Dendritic cell treated with granulocyte-macrophage colony-stimulating factor and Interleukin-4, amounts not matched to agents 40 ng/mL and 50 ng/mL, for 4 days (primary cell): ENCODE results near the gene GOLGA6L2.
"Not testable (repeated sequence)": the region's sequence is repeated elsewhere in the genome, so short reads cannot be mapped to it uniquely, and the experiment has no call there.

Source experiments
- H3K27ac Mint-ChIP-seq: one replicate; pipeline ENCODE4 v1.8.0; 2022; ENCODE audit warnings: mild to moderate bottlenecking, mixed read lengths
- H3K27me3 Mint-ChIP-seq: one replicate; pipeline ENCODE4 v1.8.0; 2022; ENCODE audit warnings: mild to moderate bottlenecking, mixed read lengths
- H3K36me3 Mint-ChIP-seq: one replicate; pipeline ENCODE4 v1.8.0; 2022; ENCODE audit warnings: low read depth, mixed read lengths
- H3K4me1 Mint-ChIP-seq: one replicate; pipeline ENCODE4 v1.8.0; 2022; ENCODE audit warnings: low read depth, mixed read lengths
- H3K4me3 Mint-ChIP-seq: one replicate; pipeline ENCODE4 v1.8.0; 2022; ENCODE audit warnings: mild to moderate bottlenecking, moderate library complexity, mixed read lengths
- H3K9me3 Mint-ChIP-seq: one replicate; pipeline ENCODE4 v1.8.0; 2022; ENCODE audit warnings: mixed read lengths
- intact Hi-C: fragments of 100-400 bp; cut with micrococcal nuclease; formaldehyde crosslinking; loops from one replicate; pipeline ENCODE4 v1.15.0; 2022

Gene GOLGA6L2

GRCh38 chr15:23440596-23440995 lies 6.4 kb downstream of the GOLGA6L2 start:
- Mint-ChIP-seq H3K27me3 (no peaks in the 10 kb centered on the region), H3K9me3 (no peaks in the 10 kb centered on the region), H3K4me3 (no peak overlapping the region), H3K4me1 (no peaks in the 10 kb centered on the region), H3K27ac (no peak overlapping the region), H3K36me3 (no peaks in the 10 kb centered on the region)
- intact Hi-C loops, result no loop called here

- Mint-ChIP-seq H3K9me3 (no peaks in the 10 kb centered on the region), H3K27ac (no peak overlapping the region), H3K4me1 (no peaks in the 10 kb centered on the region), H3K27me3 (no peaks in the 10 kb centered on the region), H3K4me3 (no peak overlapping the region), H3K36me3 (no peaks in the 10 kb centered on the region)
- intact Hi-C loops, result no loop called here
Measured at GRCh38 chr15:23439513-23439912, 7.5 kb downstream of the GOLGA6L2 start.

GRCh38 chr15:23438816-23439466 lies 8.1 kb downstream of the GOLGA6L2 start:
- no peaks in the 10 kb centered on the region for H3K9me3 Mint-ChIP-seq
- H3K27me3 Mint-ChIP-seq, result no peaks in the 10 kb centered on the region
- H3K36me3 Mint-ChIP-seq, result no peaks in the 10 kb centered on the region
- no peak overlapping the region for H3K4me3 Mint-ChIP-seq
- intact Hi-C loops, result no loop called here
- H3K27ac Mint-ChIP-seq, result no peak overlapping the region
- no peaks in the 10 kb centered on the region for H3K4me1 Mint-ChIP-seq

DNA sequence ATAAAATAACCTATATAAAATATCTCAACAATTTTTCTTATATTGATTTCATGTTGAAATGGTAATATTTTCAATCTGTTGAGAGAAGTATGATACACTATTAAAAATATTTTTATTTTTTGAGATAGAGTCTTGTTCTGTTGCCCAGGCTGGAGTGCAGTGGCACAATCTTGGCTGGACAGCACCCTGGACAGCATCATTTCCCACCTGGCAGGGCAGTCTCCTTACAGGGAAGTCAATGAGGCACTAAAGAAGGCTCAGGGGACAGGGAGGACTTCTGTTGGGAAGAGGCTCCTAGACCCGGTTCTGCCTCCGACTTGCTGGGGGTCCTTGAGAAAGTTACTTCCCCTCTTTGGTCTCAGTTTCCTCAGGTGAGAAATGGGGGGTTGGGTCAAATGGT lies 9.4 kb downstream of the GOLGA6L2 start:
- intact Hi-C loops, result no loop called here
- H3K4me1 Mint-ChIP-seq, result no peaks in the 10 kb centered on the region
- no peak overlapping the region for H3K4me3 Mint-ChIP-seq
- H3K27ac Mint-ChIP-seq, result no peak overlapping the region
- no peaks in the 10 kb centered on the region for H3K36me3 Mint-ChIP-seq
- no peaks in the 10 kb centered on the region for H3K9me3 Mint-ChIP-seq
- H3K27me3 Mint-ChIP-seq, result no peaks in the 10 kb centered on the region

GRCh38 chr15:23437146-23437545 lies 9.9 kb downstream of the GOLGA6L2 start:
- Mint-ChIP-seq H3K4me1 (no peaks in the 10 kb centered on the region), H3K27me3 (no peaks in the 10 kb centered on the region), H3K36me3 (no peaks in the 10 kb centered on the region), H3K4me3 (no peak overlapping the region), H3K27ac (no peak overlapping the region), H3K9me3 (no peaks in the 10 kb centered on the region)
- intact Hi-C loops, result no loop called here

DNA sequence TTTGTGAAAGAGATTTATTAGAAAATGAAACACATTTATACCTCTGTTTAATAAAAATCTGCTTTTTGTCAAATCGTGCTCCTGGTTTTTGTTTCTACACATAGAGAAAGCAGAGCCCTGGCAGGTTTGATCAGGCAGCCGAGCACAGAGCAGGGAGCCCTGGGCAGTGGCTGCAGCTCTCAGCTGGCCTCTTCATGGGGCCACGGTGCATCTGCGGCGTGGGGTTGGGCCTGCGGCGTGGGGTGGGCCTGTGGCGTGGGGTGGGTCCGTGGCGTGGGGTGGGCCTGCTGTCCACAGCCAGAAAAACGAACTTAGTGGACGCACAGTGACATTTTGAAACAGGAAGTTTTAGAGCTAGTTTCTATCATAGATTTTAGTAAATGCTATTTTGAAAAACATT lies 10.6 kb downstream of the GOLGA6L2 start:
- H3K36me3 Mint-ChIP-seq, result no peaks in the 10 kb centered on the region
- H3K4me1 Mint-ChIP-seq, result no peaks in the 10 kb centered on the region
- intact Hi-C loops, result no loop called here
- H3K27me3 Mint-ChIP-seq, result no peaks in the 10 kb centered on the region
- H3K9me3 Mint-ChIP-seq, result no peaks in the 10 kb centered on the region
- no peak overlapping the region for H3K4me3 Mint-ChIP-seq
- H3K27ac Mint-ChIP-seq, result no peak overlapping the region

DNA sequence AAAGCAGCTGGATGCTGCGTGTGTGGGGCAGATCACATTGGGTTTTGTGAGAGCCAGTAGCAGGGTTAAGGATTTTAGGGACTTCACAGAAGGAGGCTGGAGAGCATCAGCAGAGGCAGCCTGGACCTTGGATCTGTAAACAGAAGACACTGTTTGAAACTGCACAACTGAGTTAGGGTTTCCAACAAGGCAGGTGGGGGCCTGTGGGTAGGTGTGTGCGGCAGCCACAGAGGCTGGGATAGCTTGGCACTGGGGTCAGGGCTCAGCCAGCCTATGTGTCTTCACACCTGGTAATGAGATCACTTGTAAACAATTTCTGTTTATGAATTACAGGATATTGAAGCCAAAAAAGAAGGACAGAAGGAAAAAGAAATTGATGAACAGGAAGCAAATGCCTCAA lies 12.3 kb downstream of the GOLGA6L2 start:
- H3K36me3 Mint-ChIP-seq, H3K4me1 Mint-ChIP-seq, H3K4me3 Mint-ChIP-seq, H3K27me3 Mint-ChIP-seq, intact Hi-C loops, H3K9me3 Mint-ChIP-seq, H3K27ac Mint-ChIP-seq: not testable (repeated sequence)

GRCh38 chr15:23425327-23425726 lies 21.7 kb downstream of the GOLGA6L2 start:
- not testable (repeated sequence) for H3K36me3 Mint-ChIP-seq

DNA sequence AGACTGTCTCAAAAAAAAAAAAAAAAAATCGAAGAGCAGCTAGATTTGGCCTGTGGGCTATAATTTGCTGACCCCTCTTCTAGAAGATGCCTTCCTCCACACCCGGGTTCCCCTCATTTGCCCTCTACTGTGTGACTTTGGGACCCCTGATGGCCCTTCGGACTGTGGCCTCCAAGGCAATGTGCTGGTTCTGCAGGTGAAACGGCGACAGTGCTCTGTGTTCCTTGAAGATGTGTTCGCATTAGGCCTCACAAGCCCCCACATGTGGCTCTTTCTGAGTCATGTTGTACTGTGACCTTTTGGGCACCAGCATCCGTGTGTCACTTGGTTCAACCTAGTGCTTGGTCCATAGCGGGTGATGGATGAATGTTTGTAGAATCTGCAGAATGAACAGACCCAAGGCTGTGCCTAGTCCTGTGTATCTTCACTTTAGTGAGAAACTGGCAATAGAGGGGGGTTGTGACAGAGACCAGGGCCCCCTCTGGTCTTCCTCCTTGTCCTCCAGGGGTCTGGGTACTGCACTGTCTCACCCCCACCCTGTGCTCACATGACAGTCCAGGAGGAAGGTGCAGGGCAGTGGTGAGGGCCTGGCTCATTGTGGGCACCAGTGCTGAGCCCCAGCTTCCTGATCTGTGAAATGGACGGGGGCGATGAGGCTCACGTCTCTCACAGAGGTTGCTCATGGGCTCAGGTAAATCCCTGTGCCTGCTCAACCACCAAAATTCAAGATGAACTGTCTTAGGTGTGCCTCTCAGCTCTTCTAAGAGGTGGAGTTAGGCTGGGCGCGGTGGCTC lies 22.7 kb downstream of the GOLGA6L2 start:
- Mint-ChIP-seq H3K36me3 (no peaks in the 10 kb centered on the region), H3K27ac (no peak overlapping the region), H3K27me3 (no peaks in the 10 kb centered on the region), H3K4me3 (no peak overlapping the region), H3K9me3 (no peaks in the 10 kb centered on the region), H3K4me1 (no peaks in the 10 kb centered on the region)
- intact Hi-C loops, result no loop called here

More at GRCh38 chr15:23425327-23425726, 21.7 kb downstream of the GOLGA6L2 start:
- H3K4me3 Mint-ChIP-seq, H3K27ac Mint-ChIP-seq, intact Hi-C loops, H3K27me3 Mint-ChIP-seq, H3K4me1 Mint-ChIP-seq, H3K9me3 Mint-ChIP-seq: not testable (repeated sequence)

DNA sequence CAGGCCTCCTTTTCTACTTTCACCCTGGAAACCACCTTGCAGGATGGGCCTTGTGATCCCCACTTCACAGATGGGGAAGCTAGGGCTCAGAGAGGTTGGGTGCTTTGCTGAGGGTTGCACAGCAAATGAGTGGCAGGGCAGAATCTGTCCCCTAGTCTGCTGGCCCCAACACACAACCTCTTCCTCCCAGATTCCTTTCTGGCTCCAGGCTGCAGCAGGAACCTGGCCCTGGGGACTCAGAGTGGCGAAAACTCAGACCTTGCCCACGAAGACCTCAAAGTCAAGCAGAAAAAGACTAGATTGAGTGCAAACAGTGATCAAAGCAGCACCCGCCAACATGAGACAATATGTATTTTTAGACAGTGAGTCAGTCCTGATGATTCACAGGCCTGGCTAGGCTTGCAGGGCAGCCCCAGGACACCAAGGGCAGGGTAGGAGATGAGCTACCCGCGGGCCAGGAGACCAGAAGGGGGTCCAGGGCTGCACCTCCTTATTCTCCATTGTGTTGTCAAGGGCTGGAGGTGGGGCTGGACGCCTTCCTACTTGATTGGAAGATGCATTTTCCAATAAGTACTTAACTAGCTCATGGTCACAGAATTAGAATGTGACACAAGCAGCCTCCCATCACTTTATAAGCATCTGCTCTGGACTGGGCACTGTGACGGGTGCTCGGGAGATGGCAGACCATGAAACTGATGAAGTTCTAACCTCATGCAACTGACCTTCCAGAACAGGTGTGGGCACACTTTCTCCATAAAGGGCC lies 23.9 kb downstream of the GOLGA6L2 start:
- Mint-ChIP-seq H3K36me3 (no peaks in the 10 kb centered on the region), H3K9me3 (no peaks in the 10 kb centered on the region), H3K4me1 (no peaks in the 10 kb centered on the region), H3K27me3 (no peaks in the 10 kb centered on the region), H3K27ac (no peak overlapping the region), H3K4me3 (no peak overlapping the region)
- intact Hi-C loops, result no loop called here

DNA sequence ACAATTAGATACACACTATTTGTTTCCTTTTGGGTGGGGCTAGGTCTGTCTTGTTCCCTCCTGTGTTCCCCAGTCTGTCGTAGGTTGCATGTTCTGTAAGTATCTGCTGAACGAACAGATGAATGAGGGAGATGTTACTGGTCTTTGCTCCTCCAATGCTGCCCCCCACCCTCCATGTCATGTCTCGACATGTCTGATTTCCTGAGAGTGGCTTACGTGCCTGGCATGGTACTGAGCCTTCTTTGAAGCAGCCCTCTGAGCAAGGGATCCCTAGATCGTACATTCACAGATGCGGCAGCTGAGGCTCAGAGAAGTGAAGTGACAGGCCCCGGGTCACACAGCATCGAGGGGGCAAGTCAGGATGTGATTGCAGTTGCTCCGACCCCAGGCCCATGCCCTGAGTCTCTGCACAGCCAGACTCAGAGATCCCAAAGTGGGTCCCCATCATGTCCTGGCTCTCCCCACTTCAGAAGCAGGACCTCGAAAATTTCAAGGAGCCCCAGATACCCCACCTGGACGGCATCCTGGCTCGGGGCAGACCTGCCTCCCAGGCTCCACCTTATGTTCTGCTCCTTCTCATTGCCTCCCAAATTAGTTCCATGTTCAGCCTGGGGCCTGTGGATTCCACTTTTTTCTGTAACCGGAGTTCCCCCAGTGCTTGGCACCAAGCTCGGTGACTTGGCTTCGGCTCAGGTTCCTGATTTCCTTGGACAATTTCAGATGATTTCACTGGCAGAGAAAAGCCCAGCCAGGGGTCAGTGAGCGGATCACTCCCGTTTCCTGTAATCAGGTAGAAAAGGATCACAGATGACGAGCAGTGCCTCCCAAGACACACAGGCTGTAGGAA lies 24.7 kb downstream of the GOLGA6L2 start:
- H3K4me3 Mint-ChIP-seq, result no peak overlapping the region
- no peak overlapping the region for H3K27ac Mint-ChIP-seq
- H3K4me1 Mint-ChIP-seq, result no peaks in the 10 kb centered on the region
- intact Hi-C loops, result no loop called here
- H3K9me3 Mint-ChIP-seq, result no peaks in the 10 kb centered on the region
- no peaks in the 10 kb centered on the region for H3K36me3 Mint-ChIP-seq
- no peaks in the 10 kb centered on the region for H3K27me3 Mint-ChIP-seq

DNA sequence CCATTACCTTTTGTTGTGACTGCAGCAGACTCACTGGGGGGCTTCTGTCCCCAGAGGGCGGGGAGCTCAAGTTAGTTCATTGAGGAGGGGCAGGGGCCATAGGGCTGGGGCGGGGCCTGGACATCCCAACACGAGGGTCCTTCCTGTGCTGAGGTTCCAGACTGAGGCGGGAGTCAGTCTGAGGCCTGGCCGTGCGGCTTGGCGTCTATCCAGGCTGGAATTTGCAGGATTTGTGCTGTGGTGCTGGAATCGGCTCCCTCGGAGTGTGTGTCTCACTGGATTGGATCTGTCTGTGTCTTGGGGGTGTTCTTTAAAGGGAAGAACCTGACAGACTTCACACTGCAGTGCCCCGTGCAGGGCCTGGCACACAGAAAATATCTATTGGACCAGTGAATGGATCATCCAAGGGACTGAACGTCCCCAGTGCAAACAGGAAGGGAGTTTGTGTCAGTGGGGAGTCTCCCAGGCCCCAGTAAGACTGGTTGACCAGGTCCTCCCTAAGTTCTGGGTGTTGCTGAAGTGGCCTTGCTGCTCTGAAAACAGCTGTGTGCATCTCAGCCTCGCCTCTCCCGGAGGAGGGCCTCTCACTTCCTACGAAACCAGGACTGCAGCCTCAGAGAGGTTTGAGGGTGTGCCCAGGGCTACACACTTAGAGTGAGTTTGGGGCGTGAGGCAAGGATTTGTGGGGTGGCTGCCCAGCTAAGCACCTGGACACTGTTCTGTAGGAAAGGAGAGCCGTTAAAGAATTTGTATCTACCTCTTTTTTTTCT lies 26.1 kb downstream of the GOLGA6L2 start:
- no peaks in the 10 kb centered on the region for H3K9me3 Mint-ChIP-seq
- H3K27ac Mint-ChIP-seq, result no peak overlapping the region
- no peaks in the 10 kb centered on the region for H3K27me3 Mint-ChIP-seq
- intact Hi-C loops, result no loop called here
- H3K4me1 Mint-ChIP-seq, result no peaks in the 10 kb centered on the region
- H3K36me3 Mint-ChIP-seq, result no peaks in the 10 kb centered on the region
- no peak overlapping the region for H3K4me3 Mint-ChIP-seq
